AG10803 (cell line): Measurements from ENCODE around the gene TRAF3.

Experiments
- DNase-seq: peaks from one replicate; pipeline ENCODE4 v3.0.0; 2010; ENCODE audit warnings: low read depth
- H3K4me3 ChIP-seq: 2 replicates; pipeline ENCODE4 v1.5.1; 2011; ENCODE audit warnings: mild to moderate bottlenecking, low read length, control low read depth
- TF ChIP-seq, protein P1 (sequence below): conservative IDR thresholded peaks from 2 replicates; pipeline ENCODE4 v1.5.1; 2011; ENCODE audit warnings: mild to moderate bottlenecking, low read length, control low read depth, inconsistent platforms

Gene TRAF3

DNA sequence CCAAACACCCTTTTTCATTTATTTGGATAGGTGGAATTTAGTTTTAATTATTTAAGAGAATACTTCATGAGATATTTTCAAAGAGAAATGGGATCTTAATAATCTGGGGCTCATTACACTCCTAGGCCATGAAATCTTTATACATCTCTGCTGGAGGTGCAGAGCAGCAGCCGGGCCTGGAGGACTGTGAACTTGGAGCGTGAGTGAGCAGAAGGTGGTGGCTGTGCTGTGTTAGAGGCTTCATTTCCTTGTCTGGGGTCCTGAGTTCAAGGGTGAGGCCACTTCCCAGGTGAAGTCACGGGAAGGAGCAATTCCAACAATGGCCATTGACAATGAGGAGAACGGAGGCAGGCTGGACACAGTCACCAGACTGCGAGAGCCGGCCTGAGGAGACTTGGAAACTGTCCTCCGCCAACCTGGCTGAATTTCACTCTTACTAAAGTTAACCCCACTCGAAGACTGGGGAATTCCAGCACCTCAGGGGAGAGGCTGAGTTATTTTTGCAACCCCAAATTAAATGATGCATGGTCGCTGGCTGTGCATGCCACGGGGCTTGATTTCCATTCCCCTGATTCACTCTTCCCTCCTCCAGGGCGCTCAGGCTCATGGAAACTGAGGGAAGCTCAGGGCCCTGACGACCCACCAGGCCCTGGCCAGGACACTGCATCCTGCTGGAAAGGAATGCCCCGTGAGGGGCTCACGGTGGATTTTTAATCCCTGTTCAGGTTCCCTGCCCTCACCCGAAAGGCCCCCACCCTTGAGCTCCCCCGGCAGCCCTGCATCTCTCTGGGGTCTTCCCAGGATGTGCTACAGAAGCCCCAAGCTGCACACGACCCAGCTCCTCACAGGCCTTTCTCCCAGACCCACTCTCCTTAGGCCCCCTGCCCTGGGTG is 22.6 kb upstream of the TRAF3 start:
- DNase-seq: no peak
- H3K4me3 ChIP-seq: no peak overlapping the region
- TF ChIP-seq, protein P1, sequence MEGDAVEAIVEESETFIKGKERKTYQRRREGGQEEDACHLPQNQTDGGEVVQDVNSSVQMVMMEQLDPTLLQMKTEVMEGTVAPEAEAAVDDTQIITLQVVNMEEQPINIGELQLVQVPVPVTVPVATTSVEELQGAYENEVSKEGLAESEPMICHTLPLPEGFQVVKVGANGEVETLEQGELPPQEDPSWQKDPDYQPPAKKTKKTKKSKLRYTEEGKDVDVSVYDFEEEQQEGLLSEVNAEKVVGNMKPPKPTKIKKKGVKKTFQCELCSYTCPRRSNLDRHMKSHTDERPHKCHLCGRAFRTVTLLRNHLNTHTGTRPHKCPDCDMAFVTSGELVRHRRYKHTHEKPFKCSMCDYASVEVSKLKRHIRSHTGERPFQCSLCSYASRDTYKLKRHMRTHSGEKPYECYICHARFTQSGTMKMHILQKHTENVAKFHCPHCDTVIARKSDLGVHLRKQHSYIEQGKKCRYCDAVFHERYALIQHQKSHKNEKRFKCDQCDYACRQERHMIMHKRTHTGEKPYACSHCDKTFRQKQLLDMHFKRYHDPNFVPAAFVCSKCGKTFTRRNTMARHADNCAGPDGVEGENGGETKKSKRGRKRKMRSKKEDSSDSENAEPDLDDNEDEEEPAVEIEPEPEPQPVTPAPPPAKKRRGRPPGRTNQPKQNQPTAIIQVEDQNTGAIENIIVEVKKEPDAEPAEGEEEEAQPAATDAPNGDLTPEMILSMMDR: no peak

DNA sequence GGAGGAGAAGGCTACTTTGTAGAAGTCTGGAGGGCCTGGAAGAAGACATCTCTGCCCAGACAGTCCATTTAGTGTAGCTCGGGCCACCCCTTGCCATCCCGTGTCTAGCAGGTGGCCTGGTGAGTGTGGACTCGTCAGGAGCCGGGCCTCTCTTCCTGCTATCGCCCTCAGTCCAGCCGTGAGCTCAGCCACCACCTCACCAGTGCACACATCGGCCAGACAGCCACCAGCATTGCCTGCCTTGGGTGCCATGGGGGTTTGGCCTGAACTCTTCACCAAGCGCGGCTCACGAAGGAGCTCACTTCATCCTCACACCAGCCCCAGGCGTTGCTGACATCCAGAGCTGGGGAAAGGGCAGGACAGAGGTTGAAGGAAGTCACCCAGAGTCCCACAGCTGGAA is 19.6 kb upstream of the TRAF3 start:
- DNase-seq: no peak
- no peak overlapping the region for H3K4me3 ChIP-seq
- TF ChIP-seq, protein P1: no peak

DNA sequence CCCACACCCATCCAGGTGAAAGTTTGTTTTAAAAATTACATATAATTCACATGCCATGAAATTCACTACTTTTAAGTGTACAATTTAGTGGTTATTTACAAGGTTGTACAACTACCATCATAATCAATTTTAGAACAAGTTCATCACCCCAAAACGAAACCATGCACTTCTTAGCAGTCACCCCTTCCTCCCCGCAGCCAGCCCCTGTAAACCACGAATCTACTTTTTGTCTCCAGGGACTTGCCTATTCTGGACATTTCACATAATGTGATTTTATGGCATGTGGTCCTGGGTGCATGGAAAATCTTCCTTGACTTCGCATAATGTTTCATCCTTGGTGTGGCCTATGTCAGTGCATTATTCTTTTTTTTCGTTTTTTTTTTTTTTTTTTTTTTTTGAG is 19.2 kb upstream of the TRAF3 start:
- H3K4me3 ChIP-seq: no peak overlapping the region
- TF ChIP-seq, protein P1: no peak
- no peak for DNase-seq

DNA sequence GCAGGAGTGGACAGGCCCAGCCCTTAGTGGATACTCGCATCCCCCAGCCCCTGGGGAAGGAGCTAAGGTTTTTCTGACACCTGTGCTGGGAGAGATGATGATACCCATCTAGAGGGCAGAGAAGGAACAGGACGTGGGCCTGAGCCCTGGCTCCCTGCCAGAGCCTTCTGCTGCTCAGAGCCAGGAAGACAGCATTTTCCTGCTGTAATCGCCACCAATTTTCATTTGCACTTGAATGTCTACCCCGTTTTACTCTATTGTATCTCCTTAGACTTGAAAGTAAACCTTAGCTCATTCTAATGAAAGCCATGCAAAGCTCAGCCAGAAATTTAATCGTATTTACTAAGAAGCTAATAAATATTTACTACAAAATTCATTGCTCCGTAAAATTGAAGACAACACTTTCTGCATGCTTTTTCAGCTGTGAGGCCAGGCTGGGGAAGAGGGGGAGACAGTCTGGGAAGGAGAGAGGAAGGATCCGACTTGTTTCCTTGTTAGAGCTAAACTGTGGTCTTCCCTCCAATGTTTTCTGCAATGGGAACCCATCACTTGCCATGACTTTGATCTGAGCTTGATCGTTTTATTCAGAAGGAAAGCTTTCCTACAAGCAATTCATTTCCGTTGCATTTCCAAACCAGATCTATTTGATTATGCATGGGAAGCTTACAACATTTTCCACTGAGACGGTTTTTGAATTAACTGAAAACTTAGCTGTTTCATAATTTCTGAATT is 17.6 kb upstream of the TRAF3 start:
- no peak overlapping the region for H3K4me3 ChIP-seq
- TF ChIP-seq, protein P1: no peak
- DNase-seq: no peak

DNA sequence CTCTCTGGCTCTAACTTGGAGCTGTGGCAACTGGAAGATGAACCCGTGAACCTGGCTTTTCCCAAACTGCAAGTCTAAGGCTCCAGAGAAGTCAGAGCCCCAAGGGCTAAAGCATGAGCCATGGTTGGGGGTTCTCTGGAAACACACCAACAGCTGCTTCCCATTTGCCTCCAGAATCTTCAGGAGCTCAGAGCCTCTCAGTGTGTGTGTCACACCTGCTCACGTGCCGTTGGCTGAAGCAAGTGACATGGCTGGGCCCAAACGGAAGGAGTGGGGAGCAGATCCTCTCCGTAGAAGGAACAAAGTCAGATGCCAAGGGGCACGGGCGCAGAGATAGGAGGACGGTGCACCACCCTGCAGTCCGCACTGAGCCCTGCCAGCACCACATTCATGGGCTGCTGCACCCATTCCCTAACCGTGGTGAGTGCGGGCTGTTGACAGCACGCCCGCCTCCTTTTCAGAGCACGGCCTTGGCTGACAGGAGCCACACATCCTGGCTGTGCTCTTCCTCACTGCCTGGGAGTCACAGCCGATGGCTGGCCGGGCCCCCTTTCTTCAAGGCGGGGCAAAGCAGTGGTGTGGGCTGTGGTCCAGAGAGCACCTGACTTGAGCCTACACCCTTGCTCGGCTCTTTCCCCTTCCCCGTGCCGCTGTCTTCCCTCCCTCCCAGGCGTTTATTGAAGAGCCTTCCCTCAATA is 16.6 kb upstream of the TRAF3 start:
- no peak overlapping the region for H3K4me3 ChIP-seq
- DNase-seq: no peak
- TF ChIP-seq, protein P1: no peak

DNA sequence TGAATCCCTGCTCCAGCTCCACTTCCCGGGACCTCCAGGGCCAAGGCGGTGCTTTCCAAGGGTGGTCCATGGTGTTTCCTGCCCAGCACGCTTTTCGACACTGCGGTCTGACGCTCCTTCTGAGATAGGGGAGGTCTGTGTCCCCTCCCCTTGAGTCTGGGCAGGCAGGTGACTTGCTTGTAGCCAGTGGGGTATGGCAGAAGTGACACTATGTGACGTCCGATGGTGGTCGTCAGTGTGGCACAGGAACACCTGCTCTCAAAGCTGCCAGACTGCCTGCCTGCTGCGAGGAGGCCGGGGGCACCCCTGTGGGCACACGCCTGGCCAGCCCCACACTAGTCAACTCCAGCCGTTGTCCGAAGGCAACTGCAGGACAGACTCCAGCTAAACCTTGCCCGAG is 16.0 kb upstream of the TRAF3 start:
- DNase-seq: no peak
- no peak overlapping the region for H3K4me3 ChIP-seq
- TF ChIP-seq, protein P1: no peak
